Endothelial cell of umbilical vein (primary cell): Measurements from ENCODE around the gene CALML6. TPM values are rescaled to one million over a fixed set of nuclear protein-coding genes. Genes with fewer than 3 reads are reported as not detected.

Experiments
- BruUV-seq: library from RNA; stranded (reverse); fragments of 400-500 nt; replicated peaks from 2 replicates; lab custom pipeline; 2021; lab: Mats Ljungman, UMichigan
- CTCF ChIA-PET: fragments of 300-600, 350-600 bp; sonication (Branson Sonifier 250); formaldehyde crosslinking; loops from one replicate; lab custom pipeline; 2021; ENCODE audit warnings: antibody characterized with exemption, inconsistent platforms; lab: Charles Lee
- POLR2A ChIA-PET: fragments of 300-600, 350-600 bp; sonication (Branson Sonifier 250); formaldehyde crosslinking; loops from one replicate; lab custom pipeline; 2021; ENCODE audit warnings: antibody characterized with exemption, inconsistent platforms; lab: Charles Lee
- DNase-seq: peaks from one replicate; pipeline ENCODE4 v3.0.0-alpha.2; 2011; ENCODE audit warnings: low read depth, low spot score
- FAIRE-seq: peaks from 2 replicates; lab custom pipeline; 2011; peaks lifted over from hg19 to GRCh38; lab: Jason Lieb, UNC
- H2AFZ ChIP-seq: 2 replicates; pipeline ENCODE4 v1.6.0; 2012; ENCODE audit warnings: low read depth, low read length, control low read depth, inconsistent platforms
- H3K27ac ChIP-seq: 2 replicates; pipeline ENCODE4 v1.5.1; 2011; ENCODE audit warnings: low read depth, mild to moderate bottlenecking, control low read depth, low read length, moderate library complexity; ENCODE audit not compliant: insufficient read depth
- H3K27me3 ChIP-seq, 2 experiments: 2 replicates each; pipeline versions ENCODE4 v1.6.0 to v1.6.1; 2011; ENCODE audit warnings: low read length in 2 of 2, mixed read lengths in 1 of 2; ENCODE audit not compliant: control insufficient read depth in 2 of 2, insufficient read depth in 2 of 2
- H3K36me3 ChIP-seq, 2 experiments: 2 replicates in 1 of 2; 3 replicates in 1 of 2; pipeline ENCODE4 v1.5.1; 2011; ENCODE audit warnings: low read length in 2 of 2, mild to moderate bottlenecking in 1 of 2, moderate library complexity in 1 of 2; ENCODE audit not compliant: control insufficient read depth in 2 of 2, insufficient read depth in 2 of 2; ENCODE audit errors: extremely low read depth in 1 of 2
- H3K4me1 ChIP-seq: 3 replicates; pipeline ENCODE4 v1.5.1; 2011; ENCODE audit warnings: mild to moderate bottlenecking, low read length; ENCODE audit not compliant: control insufficient read depth, insufficient read depth; ENCODE audit errors: extremely low read depth
- H3K4me2 ChIP-seq: 2 replicates; pipeline ENCODE4 v1.6.1; 2011; ENCODE audit warnings: low read length, control low read depth, mixed read lengths; ENCODE audit not compliant: insufficient read depth
- H3K4me3 ChIP-seq, 3 experiments: fragments of 200-600 bp in 1 of 3; sonication (generic), shearing (Covaris generic) in 1 of 3; replicated peaks in 1 of 3; 2 replicates each; pipeline ENCODE4 v1.5.1; 2011 to 2016; ENCODE audit warnings: control low read depth in 3 of 3, low read length in 3 of 3, mild to moderate bottlenecking in 2 of 3, inconsistent platforms in 1 of 3, low read depth in 1 of 3, moderate library complexity in 1 of 3; ENCODE audit not compliant: insufficient read depth in 1 of 3
- H3K79me2 ChIP-seq: 2 replicates; pipeline ENCODE4 v1.6.0; 2012; ENCODE audit warnings: low read length, inconsistent platforms; ENCODE audit not compliant: control insufficient read depth, insufficient read depth
- H3K9ac ChIP-seq: replicated peaks from 2 replicates; pipeline ENCODE3; 2011; ENCODE audit warnings: low read length, control low read depth; ENCODE audit not compliant: insufficient read depth; ENCODE audit errors: extremely low read depth
- H3K9me1 ChIP-seq: replicated peaks from 3 replicates; pipeline ENCODE4 v1.6.0; 2011; ENCODE audit warnings: mild to moderate bottlenecking, low read length; ENCODE audit not compliant: control insufficient read depth, insufficient read depth; ENCODE audit errors: extremely low read depth
- H3K9me3 ChIP-seq: replicated peaks from 2 replicates; pipeline ENCODE4 v1.5.1; 2012; ENCODE audit warnings: low read length, inconsistent platforms; ENCODE audit not compliant: control insufficient read depth, insufficient read depth
- H4K20me1 ChIP-seq: replicated peaks from 2 replicates; pipeline ENCODE3; 2011; ENCODE audit warnings: mild to moderate bottlenecking, low read length; ENCODE audit not compliant: control insufficient read depth, insufficient read depth; ENCODE audit errors: extremely low read depth
- CTCF ChIP-seq, 2 donors: IDR thresholded peaks; 1 replicate in 1 of 2; 2 replicates in 1 of 2; pipeline ENCODE4 v1.5.1; 2011; ENCODE audit warnings: low read length in 2 of 2, mild to moderate bottlenecking in 2 of 2, moderate library complexity in 2 of 2, control low read depth in 1 of 2, inconsistent platforms in 1 of 2, low read depth in 1 of 2; ENCODE audit not compliant: insufficient read depth in 1 of 2; ENCODE audit errors: extremely low read depth in 1 of 2
- EZH2 ChIP-seq: IDR thresholded peaks from 2 replicates; pipeline ENCODE4 v1.6.1; 2012; ENCODE audit warnings: borderline replicate concordance, low read depth, mild to moderate bottlenecking, moderate library complexity, low read length, inconsistent platforms; ENCODE audit not compliant: severe bottlenecking
- FOS ChIP-seq: IDR thresholded peaks from 2 replicates; pipeline ENCODE4 v1.6.1; 2011; ENCODE audit warnings: mild to moderate bottlenecking, low read length, moderate library complexity, borderline replicate concordance; ENCODE audit not compliant: insufficient read depth
- GATA2 ChIP-seq: IDR thresholded peaks from 2 replicates; pipeline ENCODE4 v1.7.0; 2011; ENCODE audit warnings: low read depth, mild to moderate bottlenecking, moderate library complexity, mixed read lengths, low read length; ENCODE audit not compliant: insufficient read length, insufficient read depth
- JUN ChIP-seq: IDR thresholded peaks from 2 replicates; pipeline ENCODE4 v1.6.1; 2011; ENCODE audit warnings: borderline replicate concordance, low read depth; ENCODE audit not compliant: insufficient read length, insufficient read depth
- MAX ChIP-seq: IDR thresholded peaks from 2 replicates; pipeline ENCODE4 v1.6.1; 2011; ENCODE audit not compliant: insufficient read depth, insufficient read length
- MYC ChIP-seq: IDR thresholded peaks from one replicate; pipeline ENCODE4 v1.6.1; 2011; ENCODE audit warnings: mild to moderate bottlenecking, low read depth, low read length
- POLR2A ChIP-seq: IDR thresholded peaks from 2 replicates; pipeline ENCODE4 v1.6.1; 2012; ENCODE audit warnings: low read depth, mild to moderate bottlenecking, control low read depth, low read length
- POLR2AphosphoS5 ChIP-seq: IDR thresholded peaks from 2 replicates; pipeline ENCODE4 v1.6.1; 2012; ENCODE audit warnings: low read depth, mild to moderate bottlenecking, control low read depth, low read length, moderate library complexity; ENCODE audit not compliant: insufficient read depth
- dilution Hi-C: fragments of 300-500 bp; cut with MboI; formaldehyde crosslinking; loops from one replicate; pipeline ENCODE4 v1.15.0; 2019; ENCODE audit warnings: low sequenced_read_pairs; ENCODE audit not compliant: extremely low pct_ligation_motif_present
- intact Hi-C: fragments of 100-400 bp; cut with micrococcal nuclease; formaldehyde crosslinking; loops from one replicate; pipeline ENCODE4 v1.10.0; 2022
- polyA plus RNA-seq, 4 experiments: library from polyadenylated mRNA; depleted of rRNA in 3 of 4; stranded (reverse) in 3 of 4; unstranded in 1 of 4; fragments of >200 nt; gene quantifications; 2 replicates each; pipeline versions ENCODE4 v1.2.1 to v1.2.3, GENCODE V29; 2011 to 2012; ENCODE audit warnings: missing spikeins in 1 of 4
- total RNA-seq: library from RNA; stranded (reverse); gene quantifications from 2 replicates; pipeline ENCODE4 v1.2.3, GENCODE V29; 2021

CALML6 gene
- total and polyA plus RNA-seq, 2 donors (not counting 3 experiments of a cell fraction or from before 2014, with no cell fraction given) = 0.36 to 0.44 TPM

GRCh38 chr1:1915911-1916840 is 1.1 kb downstream of the CALML6 start:
- Histone ChIP-seq H3K27ac (no peak overlapping the region), H3K79me2 (no peaks in the 10 kb centered on the region), H3K36me3 (no peaks in the 10 kb centered on the region), H3K4me2 (no peak overlapping the region), H3K9me3 (no peaks in the 10 kb centered on the region), H3K9me1 (no peaks in the 10 kb centered on the region), H2AFZ (no peak overlapping the region), H3K9ac (no peak overlapping the region), H3K27me3 (no peaks in the 10 kb centered on the region), H3K4me3 (no peak overlapping the region), H3K4me1 (peaks cover 5% of the 10 kb centered on the region), H4K20me1 (no peaks in the 10 kb centered on the region)
- DNase-seq (no peak), FAIRE-seq (no peak)
- no TSS peak for BruUV-seq
- intact Hi-C loops (loop anchor here (10.0 kb wide), 1 partner anchor 219 kb away; no protein-coding TSS in a partner anchor), dilution Hi-C loops (no loop called here)
- CTCF ChIA-PET = interaction anchor here (2.3 kb wide), 1 partner anchor 8 kb away, joined by 7 read pairs; no protein-coding TSS in a partner anchor
- POLR2A ChIA-PET = no interaction called here
- TF ChIP-seq JUN (no peak), CTCF (IDR thresholded peaks at IDR 0.05; ENCODE audit: extremely low read depth in 1 of 2, insufficient read depth in 1 of 2, low read depth in 1 of 2, low read length in 2 of 2) (no peak), GATA2 (no peak), FOS (no peak), MYC (no peak), POLR2AphosphoS5 (no peak), MAX (no peak), POLR2A (no peak), EZH2 (no peak)
